K562 (cell line): ENCODE measurements around the gene GPR171. TPM values are rescaled to one million over a fixed set of nuclear protein-coding genes. Genes with fewer than 3 reads are reported as not detected.

Experiments
- ATAC-seq: fragments of 200-7000 bp; cut with Tn5 transposase; 3 replicates; pipeline ENCODE4 v1.9.1; 2020; ENCODE audit warnings: moderate library complexity
- BruUV-seq: library from RNA; stranded (reverse); fragments of 400-500 nt; replicated peaks from 2 replicates; lab custom pipeline; 2021; lab: Mats Ljungman, UMichigan
- CTCF ChIA-PET: fragments of 300-600 bp; formaldehyde crosslinking; extraction: SDS; loops from one replicate; lab custom pipeline; 2021; ENCODE audit warnings: low intra/inter-chr PET ratio; lab: Yijun Ruan, JAX
- POLR2A ChIA-PET: fragments of 300-600, 350-650 bp; sonication (Branson Sonifier 250); formaldehyde crosslinking; extraction: SDS; loops from one replicate; lab custom pipeline; 2021; ENCODE audit warnings: antibody characterized with exemption, inconsistent platforms; lab: Yijun Ruan, JAX
- DNase-seq, 4 experiments: peaks; one replicate each; pipeline versions ENCODE4 v3.0.0 to v3.0.0-alpha.2; 2011 to 2018; ENCODE audit warnings: low spot score in 3 of 4, mixed read lengths in 3 of 4; ENCODE audit errors: extremely low read depth in 1 of 4
- FAIRE-seq: peaks from 2 replicates; lab custom pipeline; 2011; peaks lifted over from hg19 to GRCh38; lab: Jason Lieb, UNC
- H2AFZ ChIP-seq: 2 replicates; pipeline ENCODE4 v1.6.0; 2011; ENCODE audit warnings: low read depth, low read length, control low read depth, inconsistent platforms
- H3K27ac ChIP-seq: fragments of 200-600 bp; 3 replicates; pipeline ENCODE4 v1.8.0; 2011; ENCODE audit warnings: low read depth, mild to moderate bottlenecking, control low read depth, inconsistent platforms, low read length, moderate library complexity, mixed read lengths; ENCODE audit errors: extremely low read depth
- H3K27me3 ChIP-seq, 2 experiments: fragments of 300-600 bp in 1 of 2; 2 replicates in 1 of 2; 3 replicates in 1 of 2; pipeline versions ENCODE4 v1.6.0 to v1.8.0; 2011; ENCODE audit warnings: inconsistent platforms in 2 of 2, low read length in 2 of 2, mild to moderate bottlenecking in 1 of 2, mixed read lengths in 1 of 2, moderate library complexity in 1 of 2; ENCODE audit not compliant: control insufficient read depth in 2 of 2, insufficient read depth in 2 of 2
- H3K36me3 ChIP-seq: fragments of 300-600 bp; 3 replicates; pipeline ENCODE4 v1.8.0; 2011; ENCODE audit warnings: mild to moderate bottlenecking, low read length, inconsistent platforms; ENCODE audit not compliant: control insufficient read depth, insufficient read depth
- H3K4me1 ChIP-seq, 2 experiments: fragments of 200-600 bp in 1 of 2; replicated peaks in 1 of 2; 2 replicates in 1 of 2; 3 replicates in 1 of 2; pipeline versions ENCODE4 v1.5.1 to v1.8.0; 2011; ENCODE audit warnings: inconsistent platforms in 2 of 2, low read length in 2 of 2, mild to moderate bottlenecking in 1 of 2, mixed read lengths in 1 of 2, moderate library complexity in 1 of 2; ENCODE audit not compliant: control insufficient read depth in 2 of 2, insufficient read depth in 2 of 2
- H3K4me2 ChIP-seq: 2 replicates; pipeline ENCODE4 v1.6.1; 2011; ENCODE audit warnings: low read length, control low read depth, inconsistent platforms, mixed read lengths; ENCODE audit not compliant: insufficient read depth
- H3K4me3 ChIP-seq: fragments of 200-600 bp; sonication (generic), shearing (Covaris generic); 2 replicates; pipeline ENCODE4 v1.5.1; 2016; ENCODE audit warnings: control low read depth, inconsistent platforms
- H3K79me2 ChIP-seq: fragments of 200-600 bp; 3 replicates; pipeline ENCODE4 v1.8.0; 2011; ENCODE audit warnings: low read length, inconsistent platforms; ENCODE audit not compliant: control insufficient read depth, insufficient read depth
- H3K9ac ChIP-seq, 2 experiments: 2 replicates each; pipeline versions ENCODE4 v1.6.0 to v1.6.1; 2011; ENCODE audit warnings: low read depth in 2 of 2, low read length in 2 of 2, control low read depth in 1 of 2, inconsistent platforms in 1 of 2, mild to moderate bottlenecking in 1 of 2, mixed read lengths in 1 of 2; ENCODE audit not compliant: insufficient read depth in 1 of 2
- H3K9me1 ChIP-seq: one replicate; pipeline ENCODE4 v1.6.0; 2011; ENCODE audit warnings: inconsistent platforms, mild to moderate bottlenecking, low read length, moderate library complexity; ENCODE audit not compliant: control insufficient read depth, insufficient read depth
- H3K9me3 ChIP-seq: replicated peaks from 2 replicates; pipeline ENCODE4 v1.5.1; 2011; ENCODE audit warnings: low read depth, low read length, inconsistent platforms; ENCODE audit not compliant: control insufficient read depth, insufficient read depth
- H4K20me1 ChIP-seq: replicated peaks from 2 replicates; pipeline ENCODE4 v1.6.1; 2011; ENCODE audit warnings: low read length, inconsistent platforms, mixed read lengths; ENCODE audit not compliant: control insufficient read depth, insufficient read depth
- BACH1 ChIP-seq: fragments of 200-800 bp; sonication (Bioruptor generic); IDR thresholded peaks from 2 replicates; pipeline ENCODE4 v1.6.1; 2016; ENCODE audit warnings: missing genetic modification characterization, missing compliant biosample characterization
- BRF1 ChIP-seq: IDR thresholded peaks from 3 replicates; pipeline ENCODE4 v1.6.1; 2011; ENCODE audit warnings: borderline replicate concordance, mild to moderate bottlenecking; ENCODE audit not compliant: insufficient read length; ENCODE audit errors: extremely low read depth
- ELF2 ChIP-seq: fragments of 250-450 bp; sonication (Bioruptor Pico); IDR thresholded peaks from 2 replicates; pipeline ENCODE4 v1.5.0; 2021; ENCODE audit warnings: mild to moderate bottlenecking
- MBD2 ChIP-seq: sonication (generic); IDR thresholded peaks from 2 replicates; pipeline ENCODE4 v1.6.1; 2016; ENCODE audit warnings: low read depth, borderline replicate concordance
- TCFL5 ChIP-seq: fragments of 250-450 bp; sonication (Bioruptor Pico); conservative IDR thresholded peaks from 2 replicates; pipeline ENCODE4 v1.6.1; 2021; ENCODE audit warnings: mild to moderate bottlenecking, moderate library complexity, matching md5 sums
- ZNF324 ChIP-seq: fragments of 250-450 bp; sonication (Bioruptor Pico); IDR thresholded peaks from 2 replicates; pipeline ENCODE4 v1.4.0; 2020; ENCODE audit warnings: mild to moderate bottlenecking
- WGBS: fragments of 100-300 bp; shearing (Covaris generic); methylation state at CpG from one replicate; pipeline ENCODE4 v1.1.6; 2016; ENCODE audit warnings: low coverage, mixed read lengths; ENCODE audit not compliant: insufficient coverage; ENCODE audit errors: missing lambda C conversion rate; 5-methylcytosine and 5-hydroxymethylcytosine counted together
- in situ Hi-C: fragments of 300-500 bp; cut with MboI; formaldehyde crosslinking; loops from 4 replicates; pipeline ENCODE4 v1.15.0; 2018; ENCODE audit warnings: inconsistent platforms, mixed read lengths
- intact Hi-C: fragments of 100-400 bp; cut with micrococcal nuclease; formaldehyde crosslinking; loops from 2 replicates; pipeline ENCODE4 v1.14.2; 2022
- polyA plus RNA-seq, 8 experiments: library from polyadenylated mRNA; depleted of rRNA in 4 of 8; stranded (reverse) in 5 of 8; unstranded in 3 of 8; fragments of >200 nt; fragmentation: Nextera tagmentation in 2 of 8; fragmentation: Illumina TruSeq in 1 of 8; extraction: Ambion mirVana in 2 of 8; extraction: Trizol in 1 of 8; gene quantifications; 2 replicates each; pipeline versions ENCODE4 v1.2.1 to v1.2.3, GENCODE V29; 2011 to 2014; ENCODE audit warnings: inconsistent platforms in 1 of 8, missing spikeins in 1 of 8
- total RNA-seq, 7 experiments: library from RNA; depleted of rRNA in 6 of 7; stranded (reverse); fragments of >200 nt in 6 of 7; fragmentation: Illumina TruSeq in 2 of 7; extraction: Trizol in 2 of 7; gene quantifications; 2 replicates each; pipeline versions ENCODE4 v1.2.1 to v1.2.3, GENCODE V29; 2011 to 2021; ENCODE audit warnings: low replicate concordance in 1 of 7
- TF ChIP-seq, protein P1 (sequence below), 2 experiments: IDR thresholded peaks in 1 of 2; conservative IDR thresholded peaks in 1 of 2; 2 replicates each; pipeline ENCODE4 v1.6.1; 2016; ENCODE audit warnings: low read depth in 2 of 2, mild to moderate bottlenecking in 1 of 2, missing compliant biosample characterization in 1 of 2, missing genetic modification characterization in 1 of 2, moderate library complexity in 1 of 2

Gene GPR171
- total and polyA plus RNA-seq, 9 of the 15 experiments (the other 6 are each of a cell fraction or from before 2014, with no cell fraction given): not detected

DNA sequence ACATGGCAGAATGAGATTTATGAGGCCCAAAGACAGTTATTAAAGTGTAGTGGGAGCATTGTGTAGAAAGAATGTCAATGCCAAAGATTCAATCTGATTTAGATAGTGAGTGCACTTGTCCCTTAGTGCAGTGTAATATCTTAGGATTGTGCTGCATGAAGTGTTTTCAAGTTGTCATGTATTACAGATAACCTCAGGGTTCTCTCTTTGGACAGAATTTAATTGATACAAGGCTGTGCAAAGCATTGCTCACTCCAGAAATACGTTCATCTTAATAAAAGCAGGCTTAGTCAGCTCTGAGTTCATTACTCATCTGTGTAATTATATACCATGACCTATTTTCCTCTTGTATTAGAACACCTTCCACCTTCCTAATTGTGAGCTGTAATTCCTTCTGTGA, 16.0 kb upstream of the GPR171 start:
- ATAC-seq (no peak), FAIRE-seq (no peak)
- no peaks in the 10 kb centered on the region for H3K36me3 ChIP-seq
- in situ Hi-C loops: no loop called here
- POLR2A ChIA-PET: no interaction called here
- BruUV-seq: no TSS peak
- no peak overlapping the region for H3K9ac ChIP-seq
- H3K79me2 ChIP-seq: no peaks in the 10 kb centered on the region
- no peak overlapping the region for H3K4me2 ChIP-seq
- no peak overlapping the region for H3K4me3 ChIP-seq
- TF ChIP-seq ZNF324 (CRISPR knock-in tag): no peak
- TF ChIP-seq TCFL5 (CRISPR knock-in tag): no peak
- no peak for TF ChIP-seq ELF2 (CRISPR knock-in tag)
- TF ChIP-seq, protein P1, sequence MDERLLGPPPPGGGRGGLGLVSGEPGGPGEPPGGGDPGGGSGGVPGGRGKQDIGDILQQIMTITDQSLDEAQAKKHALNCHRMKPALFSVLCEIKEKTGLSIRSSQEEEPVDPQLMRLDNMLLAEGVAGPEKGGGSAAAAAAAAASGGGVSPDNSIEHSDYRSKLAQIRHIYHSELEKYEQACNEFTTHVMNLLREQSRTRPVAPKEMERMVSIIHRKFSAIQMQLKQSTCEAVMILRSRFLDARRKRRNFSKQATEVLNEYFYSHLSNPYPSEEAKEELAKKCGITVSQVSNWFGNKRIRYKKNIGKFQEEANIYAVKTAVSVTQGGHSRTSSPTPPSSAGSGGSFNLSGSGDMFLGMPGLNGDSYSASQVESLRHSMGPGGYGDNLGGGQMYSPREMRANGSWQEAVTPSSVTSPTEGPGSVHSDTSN (CRISPR knock-in tag; IDR thresholded peaks at IDR 0.05; ENCODE audit: low read depth): no peak
- TF ChIP-seq, protein P1 (tag; conservative IDR thresholded peaks at IDR 0.05; ENCODE audit: low read depth): no peak
- no peak for TF ChIP-seq MBD2
- TF ChIP-seq BACH1: no peak
- TF ChIP-seq BRF1: no peak
- TF ChIP-seq, all 486 proteins: peak for 0
- no peaks in the 10 kb centered on the region for H3K9me3 ChIP-seq
- H4K20me1 ChIP-seq: no peaks in the 10 kb centered on the region
- no peak overlapping the region for H2AFZ ChIP-seq
- no peak overlapping the region for H3K27ac ChIP-seq
- H3K9me1 ChIP-seq: no peaks in the 10 kb centered on the region
- WGBS: 0% methylated on average over 1 of the region's 1 CpG
- no peaks in the 10 kb centered on the region for H3K4me1 ChIP-seq
- H3K27me3 ChIP-seq: no peaks in the 10 kb centered on the region
- intact Hi-C loops: no loop called here
- DNase-seq: no peak
- CTCF ChIA-PET: no interaction called here
